T-helper 1 cell (primary cell): ENCODE measurements around the gene BPHL.
A peak's percentile ranks its signal among the peaks of the same experiment; 100 is the strongest.
"Not testable (repeated sequence)": the region's sequence is repeated elsewhere in the genome, so short reads cannot be mapped to it uniquely, and the experiment has no call there.

Experiments used
- DNase-seq, 5 donors: peaks; one replicate each; pipeline ENCODE4 v3.0.0-alpha.2; 2012 to 2020

Gene BPHL

GRCh38 chr6:3124667-3125066, 6.2 kb downstream of the BPHL start:
- DNase-seq = no peak

GRCh38 chr6:3125815-3126214, 7.3 kb downstream of the BPHL start:
- DNase-seq = no peak

DNA sequence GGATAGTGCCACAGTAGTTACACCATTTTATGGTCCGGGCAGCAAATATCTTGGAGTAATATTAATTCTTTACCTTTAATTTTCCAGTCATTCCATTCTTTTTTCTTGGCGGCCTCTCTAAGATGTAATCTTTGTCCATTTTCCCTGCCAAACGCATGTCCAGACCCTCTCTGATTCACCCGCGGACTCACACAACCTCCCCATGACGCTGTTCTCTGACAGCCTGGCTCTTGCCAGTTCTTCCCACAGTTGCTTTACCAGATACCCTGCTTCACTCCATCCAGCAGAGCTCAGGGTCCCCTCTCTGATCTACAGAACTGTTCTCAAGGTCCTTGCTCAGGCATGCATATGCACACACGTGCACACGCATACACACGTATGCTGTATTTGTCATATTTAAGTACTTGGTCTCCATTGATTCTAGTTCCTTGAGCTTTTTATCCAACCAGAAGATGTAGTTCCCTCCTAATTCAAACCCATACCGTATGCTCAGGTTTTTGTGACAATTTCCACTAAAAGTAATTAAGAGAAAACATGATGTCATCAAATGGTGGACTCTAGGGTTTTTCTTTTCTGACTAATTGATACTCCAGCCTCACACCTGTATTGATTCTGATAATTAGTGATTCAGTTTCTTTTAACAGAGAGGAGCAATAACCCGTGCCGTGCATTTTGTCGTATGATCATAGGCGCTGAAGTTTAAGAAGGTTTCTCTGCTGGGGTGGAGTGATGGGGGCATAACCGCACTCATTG, 10.0 kb downstream of the BPHL start:
- DNase-seq = no peak

DNA sequence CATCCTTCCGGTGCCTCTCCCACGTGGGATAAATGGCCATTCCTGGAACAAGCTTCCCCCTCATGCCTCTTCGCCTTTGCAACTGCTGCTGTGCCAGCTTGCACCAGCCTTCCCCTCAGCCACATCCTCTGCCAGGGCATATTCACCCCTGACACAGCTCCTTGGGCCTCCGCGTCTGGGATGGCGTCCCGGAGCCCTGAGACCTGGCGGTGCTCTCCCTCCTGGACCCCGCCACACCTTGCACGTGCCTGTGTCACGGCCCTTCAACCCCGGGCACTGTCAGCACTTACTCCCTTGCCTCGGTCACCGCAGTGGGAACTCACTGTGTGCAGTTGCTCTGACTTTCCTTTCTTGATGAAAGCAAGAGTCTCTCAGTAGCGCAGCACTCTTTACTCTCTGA, 13.2 kb downstream of the BPHL start:
- DNase-seq = no peak

- DNase-seq = no peak
Observed at GRCh38 chr6:3133515-3133914, 15.0 kb downstream of the BPHL start.

- DNase-seq = no peak
Observed at GRCh38 chr6:3135668-3136291, 17.3 kb downstream of the BPHL start.

GRCh38 chr6:3136292-3137011, 17.9 kb downstream of the BPHL start:
- no peak for DNase-seq

- no peak for DNase-seq
Observed at GRCh38 chr6:3137057-3137777, 18.7 kb downstream of the BPHL start.

DNA sequence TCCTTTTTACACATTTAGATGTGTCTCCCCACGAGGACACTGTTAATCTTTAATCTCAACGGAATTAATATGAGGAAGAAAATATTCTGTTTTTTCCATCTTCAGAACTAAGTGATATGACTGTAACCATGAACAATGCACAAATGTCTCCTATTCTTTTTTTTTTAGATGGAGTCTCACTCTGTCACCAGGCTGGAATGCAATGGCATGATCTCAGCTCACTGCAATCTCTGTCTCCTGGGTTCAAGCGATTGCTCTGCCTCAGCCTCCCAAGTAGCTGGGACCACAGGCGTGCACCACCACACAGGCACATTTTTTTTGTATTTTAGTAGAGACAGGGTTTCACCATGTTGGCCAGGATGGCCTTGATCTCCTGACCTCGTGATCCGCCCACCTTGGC, 19.4 kb downstream of the BPHL start:
- not testable (repeated sequence) for DNase-seq

- DNase-seq = no peak
Observed at GRCh38 chr6:3138341-3138740, 19.8 kb downstream of the BPHL start.

- DNase-seq = no peak
Observed at GRCh38 chr6:3139090-3139903, 20.8 kb downstream of the BPHL start.

GRCh38 chr6:3140201-3140600, 21.7 kb downstream of the BPHL start:
- DNase-seq = no peak

- no peak for DNase-seq
Observed at GRCh38 chr6:3142536-3142935, 24.0 kb downstream of the BPHL start.

DNA sequence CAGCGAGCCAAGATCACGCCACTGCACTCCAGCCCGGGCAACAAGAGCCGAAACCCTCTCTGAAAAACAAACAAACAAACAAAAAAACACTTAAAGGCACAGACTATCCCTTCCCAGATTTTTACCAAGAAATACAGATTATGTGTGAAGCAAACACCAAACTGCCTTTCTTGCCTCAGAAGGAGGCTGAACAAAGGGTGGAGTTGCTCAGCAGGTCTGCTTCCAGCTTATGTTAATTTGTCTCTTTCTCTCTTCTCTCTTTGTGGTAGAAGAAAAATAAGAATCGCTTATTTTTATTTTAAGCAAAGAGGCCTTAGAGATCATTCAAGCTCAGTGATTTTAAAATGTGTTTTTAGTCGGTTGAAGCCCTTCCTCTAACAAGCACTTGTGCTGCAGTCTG, 24.6 kb downstream of the BPHL start:
- no peak for DNase-seq

- DNase-seq = no peak
Observed at GRCh38 chr6:3144571-3144970, 26.1 kb downstream of the BPHL start.

GRCh38 chr6:3147914-3148757, 29.6 kb downstream of the BPHL start:
- DNase-seq = no peak

- DNase-seq = no peak
Observed at GRCh38 chr6:3151691-3152090, 33.2 kb downstream of the BPHL start.

DNA sequence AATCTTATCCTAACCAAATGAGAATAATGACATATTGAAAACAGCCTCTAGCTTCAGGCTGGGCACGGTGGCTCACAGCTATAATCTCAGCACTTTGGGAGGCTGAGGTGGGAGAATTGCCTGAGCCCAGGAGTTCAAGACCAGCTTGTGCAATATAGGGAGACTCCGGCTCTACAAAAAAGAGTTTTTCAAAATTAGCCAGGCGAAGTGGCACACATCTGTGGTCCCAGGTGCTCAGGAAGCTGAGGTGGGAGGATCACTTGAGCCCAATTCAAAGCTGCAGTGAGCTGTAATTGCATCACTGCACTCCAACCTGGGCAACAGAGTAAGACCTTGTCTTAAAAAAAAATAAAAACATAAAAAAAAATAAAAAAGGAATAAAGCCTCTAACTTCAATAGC, 34.2 kb downstream of the BPHL start:
- DNase-seq = no peak

DNA sequence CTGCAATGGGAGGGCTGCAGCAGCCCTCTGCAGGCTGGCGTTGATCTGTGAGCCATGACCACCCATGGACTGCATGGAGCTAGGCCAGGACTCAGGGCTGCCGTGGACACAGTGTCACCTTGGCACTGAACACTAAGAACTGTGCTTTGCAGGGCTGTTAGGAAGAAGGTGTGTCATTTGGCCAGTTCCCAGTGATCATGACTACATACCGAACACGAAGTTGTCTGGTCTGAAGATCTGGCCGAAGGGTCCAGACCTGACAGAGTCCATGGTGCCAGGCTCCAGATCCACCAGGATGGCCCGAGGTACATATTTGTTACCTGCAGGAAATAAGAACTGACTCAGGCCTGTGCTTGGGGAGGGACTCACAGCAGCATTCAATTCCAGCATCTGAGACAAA, 36.9 kb downstream of the BPHL start:
- not testable (repeated sequence) for DNase-seq

DNA sequence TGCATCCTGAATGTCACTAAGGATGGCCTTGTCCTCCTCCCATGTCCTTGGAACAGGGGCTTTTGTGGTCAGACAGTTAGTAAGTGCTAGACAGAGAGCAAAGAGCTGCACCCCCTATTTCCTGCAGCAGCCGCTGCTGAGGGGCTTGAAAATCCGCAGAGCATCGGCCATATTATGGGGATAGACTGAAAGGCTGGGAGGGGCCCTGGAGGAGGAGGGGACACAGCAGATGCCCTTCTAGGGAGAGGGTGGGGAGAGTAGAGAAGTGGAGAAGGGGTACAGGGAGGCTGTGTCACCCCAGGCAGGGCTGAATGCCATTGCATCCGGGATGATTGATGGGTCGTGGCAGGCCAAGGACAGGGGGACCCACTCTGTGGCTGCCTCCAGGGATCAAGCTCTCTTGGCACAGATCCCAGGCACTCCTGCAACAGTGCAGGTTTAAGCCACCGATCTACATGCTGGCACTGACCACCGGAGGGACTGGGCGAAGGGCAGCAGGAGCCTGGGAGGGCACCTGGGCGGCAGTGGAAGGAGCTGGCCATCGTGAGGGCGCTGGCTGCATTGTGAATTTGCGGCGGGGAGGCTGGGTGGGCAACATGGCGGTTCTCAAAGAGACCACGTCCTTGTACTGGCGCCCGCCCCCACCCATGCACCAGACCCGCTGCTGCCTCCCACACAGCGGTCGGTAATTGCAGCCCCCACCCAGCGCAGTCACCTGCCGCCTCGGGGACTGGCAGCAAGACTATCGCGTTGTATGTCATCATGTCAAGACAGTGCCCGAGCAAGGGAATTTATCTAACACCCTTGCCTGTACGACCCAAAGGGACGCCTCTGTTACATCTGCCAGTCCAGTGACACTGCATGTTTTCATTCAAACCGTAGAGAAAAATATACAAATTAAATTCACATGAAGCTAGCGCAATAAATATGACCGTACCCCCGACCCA, 37.9 kb downstream of the BPHL start:
- DNase-seq = peak in 3 of 5 donors; percentile 8 to 12 (median 10)
